ENCODE data around the gene GPC6.

GRCh38 chr13:93409001-93409400, 182.4 kb downstream of the GPC6 start:
- TF ChIP-seq CTCF (IDR thresholded peaks at IDR 0.05): no peak
- TF ChIP-seq EZH2phosphoT487 (IDR thresholded peaks at IDR 0.05; ENCODE audit: borderline replicate concordance, low read depth): no peak
- no peak for TF ChIP-seq FOXM1 (IDR thresholded peaks at IDR 0.05; ENCODE audit: low read depth)
